ENCODE results near the gene SRSF1.

SRSF1 gene

DNA sequence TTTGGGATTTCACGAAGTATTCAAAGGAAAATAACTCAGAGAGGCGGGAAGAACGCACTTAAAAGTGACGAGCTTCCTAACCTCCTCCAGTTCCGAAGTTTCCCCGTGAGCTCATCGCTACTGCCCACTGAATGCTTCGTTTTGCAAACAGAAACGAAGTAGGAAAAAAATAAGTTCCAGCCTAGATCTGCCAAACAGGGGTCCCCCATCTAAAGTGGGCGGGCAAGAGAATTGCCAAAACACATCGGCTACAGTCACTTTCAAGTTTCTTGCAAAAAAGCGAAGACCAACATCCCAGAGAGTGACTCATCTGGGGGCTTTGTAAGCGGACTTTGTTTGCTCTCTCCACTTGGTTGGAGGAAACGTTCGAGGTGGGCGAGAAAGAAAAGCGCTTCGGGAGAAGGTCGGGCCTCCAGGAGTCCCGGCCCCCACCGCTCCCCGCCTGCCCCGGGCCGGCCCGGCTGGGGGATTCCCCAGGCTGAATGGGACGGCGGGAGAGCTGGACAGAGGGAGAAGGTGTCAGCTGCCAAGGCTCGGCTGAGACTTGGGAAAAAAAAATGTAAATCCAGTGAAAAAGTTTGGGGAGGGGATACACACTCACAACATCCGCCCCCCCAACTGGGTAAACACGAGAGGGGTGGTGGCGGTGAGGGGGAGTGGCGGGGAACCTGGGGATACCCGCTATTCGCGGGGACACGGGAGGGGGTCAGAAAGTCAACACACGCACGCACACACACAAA is 20.0 kb downstream of the SRSF1 start:
- H3K4me1 ChIP-seq (ENCODE audit: insufficient read depth, poor library complexity, severe bottlenecking) = peaks cover 27% of the 10 kb centered on the region
- no peaks in the 10 kb centered on the region for H3K27me3 ChIP-seq (ENCODE audit: insufficient read depth, poor library complexity, severe bottlenecking)
- no peak for TF ChIP-seq CTCF (IDR thresholded peaks at IDR 0.05; ENCODE audit: poor library complexity, severe bottlenecking)
- peak overlapping the region; percentile 63 for H3K4me3 ChIP-seq (ENCODE audit: severe bottlenecking)
- peak overlapping the region; percentile 92 for H3K27ac ChIP-seq (ENCODE audit: poor library complexity, severe bottlenecking)
- ATAC-seq (ENCODE audit: low read depth) (peak; percentile 30), DNase-seq (ENCODE audit: low spot score) (no peak)
- peaks cover 70% of the 10 kb centered on the region for H3K36me3 ChIP-seq (ENCODE audit: low read depth)
- H3K9me3 ChIP-seq (ENCODE audit: severe bottlenecking) = no peaks in the 10 kb centered on the region

- Histone ChIP-seq H3K9me3 (ENCODE audit: severe bottlenecking) (no peaks in the 10 kb centered on the region), H3K4me3 (ENCODE audit: severe bottlenecking) (peak overlapping the region; percentile 63), H3K27ac (ENCODE audit: poor library complexity, severe bottlenecking) (peak overlapping the region; percentile 92), H3K27me3 (ENCODE audit: insufficient read depth, poor library complexity, severe bottlenecking) (no peaks in the 10 kb centered on the region), H3K36me3 (ENCODE audit: low read depth) (peaks cover 72% of the 10 kb centered on the region), H3K4me1 (ENCODE audit: insufficient read depth, poor library complexity, severe bottlenecking) (peaks cover 37% of the 10 kb centered on the region)
- ATAC-seq (ENCODE audit: low read depth) (peak; percentile 41), DNase-seq (ENCODE audit: low spot score) (no peak)
- TF ChIP-seq CTCF (IDR thresholded peaks at IDR 0.05; ENCODE audit: poor library complexity, severe bottlenecking) = no peak
Measured at GRCh38 chr17:57985675-57985974, 21.4 kb downstream of the SRSF1 start.

GRCh38 chr17:57984936-57985674 is 21.9 kb downstream of the SRSF1 start:
- DNase-seq (ENCODE audit: low spot score) = no peak
- H3K27ac ChIP-seq (ENCODE audit: poor library complexity, severe bottlenecking) = peak overlapping the region; percentile 92
- H3K9me3 ChIP-seq (ENCODE audit: severe bottlenecking) = no peaks in the 10 kb centered on the region
- H3K4me3 ChIP-seq (ENCODE audit: severe bottlenecking) = peak overlapping the region; percentile 63
- peaks cover 72% of the 10 kb centered on the region for H3K36me3 ChIP-seq (ENCODE audit: low read depth)
- peaks cover 37% of the 10 kb centered on the region for H3K4me1 ChIP-seq (ENCODE audit: insufficient read depth, poor library complexity, severe bottlenecking)
- TF ChIP-seq CTCF (IDR thresholded peaks at IDR 0.05; ENCODE audit: poor library complexity, severe bottlenecking) = no peak
- no peaks in the 10 kb centered on the region for H3K27me3 ChIP-seq (ENCODE audit: insufficient read depth, poor library complexity, severe bottlenecking)
- ATAC-seq (ENCODE audit: low read depth) = no peak

DNA sequence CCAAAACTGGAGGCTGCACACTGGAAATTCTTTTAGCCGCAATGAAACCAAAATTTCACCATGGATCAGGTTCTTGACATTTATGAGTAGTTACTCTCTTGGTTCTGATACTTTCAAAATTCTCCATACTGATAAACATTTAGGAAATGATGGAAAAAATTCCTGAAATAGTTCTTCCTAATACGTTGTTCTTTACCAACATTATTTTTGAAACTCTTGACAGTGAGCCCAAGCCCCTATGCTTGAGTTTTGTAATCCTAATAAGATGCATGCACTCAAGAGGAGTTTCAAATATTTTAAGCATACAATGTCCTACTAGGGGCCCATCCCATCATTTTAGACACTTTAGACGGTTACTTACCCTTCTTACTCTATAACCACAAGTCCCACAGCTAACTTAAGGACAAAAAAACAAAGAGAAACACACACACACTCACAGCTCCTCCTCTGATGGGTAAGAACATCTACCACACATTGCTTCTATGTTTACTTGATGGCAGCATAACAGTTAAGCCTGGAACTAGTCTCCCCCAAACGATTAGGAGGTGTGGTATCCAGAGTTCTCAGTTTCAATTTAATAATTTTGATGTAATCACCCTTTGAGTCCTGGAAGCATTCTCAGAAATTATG is 22.7 kb downstream of the SRSF1 start:
- peak overlapping the region; percentile 92 for H3K27ac ChIP-seq (ENCODE audit: poor library complexity, severe bottlenecking)
- peaks cover 77% of the 10 kb centered on the region for H3K36me3 ChIP-seq (ENCODE audit: low read depth)
- H3K4me1 ChIP-seq (ENCODE audit: insufficient read depth, poor library complexity, severe bottlenecking) = peaks cover 37% of the 10 kb centered on the region
- no peaks in the 10 kb centered on the region for H3K27me3 ChIP-seq (ENCODE audit: insufficient read depth, poor library complexity, severe bottlenecking)
- no peak overlapping the region for H3K4me3 ChIP-seq (ENCODE audit: severe bottlenecking)
- TF ChIP-seq CTCF (IDR thresholded peaks at IDR 0.05; ENCODE audit: poor library complexity, severe bottlenecking) = no peak
- no peak for DNase-seq (ENCODE audit: low spot score)
- H3K9me3 ChIP-seq (ENCODE audit: severe bottlenecking) = no peaks in the 10 kb centered on the region
- no peak for ATAC-seq (ENCODE audit: low read depth)

Data from RWPE2 (cell line).